Hepatocyte (in vitro differentiated cells): ENCODE data around the gene DAB2. TPM values are rescaled to one million over a fixed set of nuclear protein-coding genes. Genes with fewer than 3 reads are reported as not detected.
"Not testable (repeated sequence)": the region's sequence is repeated elsewhere in the genome, so short reads cannot be mapped to it uniquely, and the experiment has no call there.

Experiments used
- DNase-seq: peaks from one replicate; pipeline ENCODE4 v3.0.0-alpha.2; 2016; ENCODE audit warnings: low spot score
- H2AFZ ChIP-seq: fragments of 200-600 bp; sonication (generic); 2 replicates; pipeline ENCODE4 v1.6.0; 2016; ENCODE audit warnings: antibody characterized with exemption, mild to moderate bottlenecking
- H3K27ac ChIP-seq: fragments of 200-600 bp; sonication (generic); 2 replicates; pipeline ENCODE4 v1.5.1; 2016; ENCODE audit warnings: mild to moderate bottlenecking
- H3K27me3 ChIP-seq: fragments of 200-600 bp; sonication (generic); 2 replicates; pipeline ENCODE4 v1.6.1; 2016
- H3K36me3 ChIP-seq: fragments of 200-600 bp; sonication (generic); replicated peaks from 2 replicates; pipeline ENCODE4 v1.5.1; 2016; ENCODE audit warnings: low read depth; ENCODE audit not compliant: insufficient read depth
- H3K4me1 ChIP-seq: fragments of 200-600 bp; sonication (generic); 2 replicates; pipeline ENCODE4 v1.5.1; 2016; ENCODE audit warnings: mild to moderate bottlenecking, moderate library complexity; ENCODE audit not compliant: insufficient read depth
- H3K4me2 ChIP-seq: fragments of 200-600 bp; sonication (generic); 2 replicates; pipeline ENCODE4 v1.6.0; 2016
- H3K4me3 ChIP-seq: fragments of 200-600 bp; sonication (generic); 2 replicates; pipeline ENCODE4 v1.5.1; 2016; ENCODE audit warnings: mild to moderate bottlenecking
- H3K79me2 ChIP-seq: fragments of 200-600 bp; sonication (generic); 2 replicates; pipeline ENCODE4 v1.6.0; 2017; ENCODE audit warnings: mild to moderate bottlenecking
- H3K9me2 ChIP-seq: fragments of 200-600 bp; sonication (generic); replicated peaks from 2 replicates; pipeline ENCODE4 v1.6.0; 2017; ENCODE audit warnings: mild to moderate bottlenecking; ENCODE audit not compliant: insufficient read depth
- H3K9me3 ChIP-seq: fragments of 200-600 bp; sonication (generic); 2 replicates; pipeline ENCODE4 v1.5.1; 2016; ENCODE audit warnings: low read depth, mild to moderate bottlenecking
- H4K20me1 ChIP-seq: fragments of 200-600 bp; sonication (generic); 2 replicates; pipeline ENCODE4 v1.6.0; 2016; ENCODE audit warnings: mild to moderate bottlenecking; ENCODE audit not compliant: insufficient read depth, poor library complexity, severe bottlenecking
- EZH2 ChIP-seq: fragments of 200-600 bp; sonication (generic); IDR thresholded peaks from 2 replicates; pipeline ENCODE4 v1.6.1; 2016; ENCODE audit warnings: antibody characterized with exemption, mild to moderate bottlenecking, borderline replicate concordance
- EZH2phosphoT487 ChIP-seq: fragments of 200-600 bp; sonication (generic); IDR thresholded peaks from one replicate; pipeline ENCODE4 v1.6.1; 2018; ENCODE audit warnings: antibody characterized with exemption, mild to moderate bottlenecking, low read depth, moderate library complexity; ENCODE audit not compliant: unreplicated experiment, severe bottlenecking
- WGBS: methylation state at CpG from one replicate; pipeline ENCODE4 v1.1.6; 2016; ENCODE audit warnings: low lambda C conversion rate; ENCODE audit errors: missing lambda C conversion rate; 5-methylcytosine and 5-hydroxymethylcytosine counted together
- polyA plus RNA-seq: library from polyadenylated mRNA; unstranded; fragments of >200 nt; fragmentation: Nextera tagmentation; extraction: Ambion mirVana; gene quantifications from 2 replicates; pipeline ENCODE4 v1.2.1, GENCODE V29; 2016
- total RNA-seq: library from RNA; depleted of rRNA; stranded (reverse); fragments of >200 nt; gene quantifications from 2 replicates; pipeline ENCODE4 v1.2.3, GENCODE V29; 2014
- TF ChIP-seq, protein P1 (sequence below): fragments of 200-600 bp; sonication (generic); IDR thresholded peaks from 2 replicates; pipeline ENCODE4 v1.5.1; 2016; ENCODE audit warnings: antibody characterized with exemption, mild to moderate bottlenecking; ENCODE audit not compliant: poor library complexity

Gene DAB2
- total and polyA plus RNA-seq, 2 experiments from 2014 or later, result 98.9 to 130 TPM

DNA sequence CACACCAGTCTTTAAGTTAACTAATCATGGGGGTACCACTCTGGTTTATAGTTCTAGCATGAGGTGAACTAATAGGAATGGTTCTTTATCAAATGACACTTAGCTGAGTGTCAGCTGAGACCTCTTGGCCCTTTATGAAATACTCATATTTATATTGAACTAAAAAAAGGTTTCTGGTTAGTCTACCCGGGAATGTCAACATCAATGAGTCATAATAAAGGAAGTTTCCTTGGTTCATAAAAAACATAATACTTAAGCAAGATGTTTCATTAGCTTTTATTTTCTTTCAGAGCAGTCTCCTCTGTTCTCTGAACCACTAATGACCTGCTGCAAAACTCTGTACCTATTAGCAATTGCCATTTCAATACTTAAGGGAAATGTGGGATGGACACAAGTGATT is 13.7 kb downstream of the DAB2 start:
- no peak for DNase-seq
- Histone ChIP-seq H4K20me1 (peaks cover 11% of the 10 kb centered on the region), H2AFZ (no peak overlapping the region), H3K79me2 (peaks cover 93% of the 10 kb centered on the region), H3K27ac (peak overlapping the region; percentile 7), H3K9me3 (no peaks in the 10 kb centered on the region), H3K9me2 (no peaks in the 10 kb centered on the region), H3K4me2 (no peak overlapping the region), H3K4me1 (peaks cover 30% of the 10 kb centered on the region), H3K36me3 (no peaks in the 10 kb centered on the region), H3K27me3 (no peaks in the 10 kb centered on the region), H3K4me3 (no peak overlapping the region)
- WGBS, result 39% methylated on average over 1 of the region's 1 CpG
- TF ChIP-seq, protein P1, sequence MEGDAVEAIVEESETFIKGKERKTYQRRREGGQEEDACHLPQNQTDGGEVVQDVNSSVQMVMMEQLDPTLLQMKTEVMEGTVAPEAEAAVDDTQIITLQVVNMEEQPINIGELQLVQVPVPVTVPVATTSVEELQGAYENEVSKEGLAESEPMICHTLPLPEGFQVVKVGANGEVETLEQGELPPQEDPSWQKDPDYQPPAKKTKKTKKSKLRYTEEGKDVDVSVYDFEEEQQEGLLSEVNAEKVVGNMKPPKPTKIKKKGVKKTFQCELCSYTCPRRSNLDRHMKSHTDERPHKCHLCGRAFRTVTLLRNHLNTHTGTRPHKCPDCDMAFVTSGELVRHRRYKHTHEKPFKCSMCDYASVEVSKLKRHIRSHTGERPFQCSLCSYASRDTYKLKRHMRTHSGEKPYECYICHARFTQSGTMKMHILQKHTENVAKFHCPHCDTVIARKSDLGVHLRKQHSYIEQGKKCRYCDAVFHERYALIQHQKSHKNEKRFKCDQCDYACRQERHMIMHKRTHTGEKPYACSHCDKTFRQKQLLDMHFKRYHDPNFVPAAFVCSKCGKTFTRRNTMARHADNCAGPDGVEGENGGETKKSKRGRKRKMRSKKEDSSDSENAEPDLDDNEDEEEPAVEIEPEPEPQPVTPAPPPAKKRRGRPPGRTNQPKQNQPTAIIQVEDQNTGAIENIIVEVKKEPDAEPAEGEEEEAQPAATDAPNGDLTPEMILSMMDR, result no peak
- no peak for TF ChIP-seq EZH2
- no peak for TF ChIP-seq EZH2phosphoT487

DNA sequence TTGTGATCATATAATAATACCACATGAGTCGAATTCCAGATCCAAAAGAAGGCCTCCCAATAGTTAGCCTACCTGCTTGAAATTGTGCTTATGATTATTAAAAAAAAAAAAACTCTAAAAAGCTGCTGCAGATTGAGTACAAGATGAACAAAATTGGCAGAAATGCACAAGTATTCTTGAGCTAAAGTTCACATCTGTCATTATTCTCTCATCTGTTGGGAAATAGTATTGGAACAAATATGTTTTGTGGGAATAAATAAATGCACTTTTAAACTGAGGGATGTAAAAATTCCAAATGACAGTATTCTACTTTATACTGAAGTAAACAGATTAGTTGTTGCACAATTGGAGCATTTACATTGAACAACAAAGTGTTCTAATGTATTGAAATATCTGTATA is 15.7 kb downstream of the DAB2 start:
- Histone ChIP-seq H2AFZ (no peak overlapping the region), H3K36me3 (no peaks in the 10 kb centered on the region), H3K27ac (no peak overlapping the region), H3K9me3 (no peaks in the 10 kb centered on the region), H3K4me1 (peaks cover 29% of the 10 kb centered on the region), H3K27me3 (no peaks in the 10 kb centered on the region), H3K4me2 (no peak overlapping the region), H4K20me1 (peaks cover 6% of the 10 kb centered on the region), H3K4me3 (no peak overlapping the region), H3K79me2 (peaks cover 91% of the 10 kb centered on the region), H3K9me2 (no peaks in the 10 kb centered on the region)
- no peak for DNase-seq
- WGBS, result 90% methylated on average over 1 of the region's 1 CpG
- TF ChIP-seq EZH2phosphoT487 (no peak), EZH2 (no peak)
- TF ChIP-seq, protein P1, result no peak

DNA sequence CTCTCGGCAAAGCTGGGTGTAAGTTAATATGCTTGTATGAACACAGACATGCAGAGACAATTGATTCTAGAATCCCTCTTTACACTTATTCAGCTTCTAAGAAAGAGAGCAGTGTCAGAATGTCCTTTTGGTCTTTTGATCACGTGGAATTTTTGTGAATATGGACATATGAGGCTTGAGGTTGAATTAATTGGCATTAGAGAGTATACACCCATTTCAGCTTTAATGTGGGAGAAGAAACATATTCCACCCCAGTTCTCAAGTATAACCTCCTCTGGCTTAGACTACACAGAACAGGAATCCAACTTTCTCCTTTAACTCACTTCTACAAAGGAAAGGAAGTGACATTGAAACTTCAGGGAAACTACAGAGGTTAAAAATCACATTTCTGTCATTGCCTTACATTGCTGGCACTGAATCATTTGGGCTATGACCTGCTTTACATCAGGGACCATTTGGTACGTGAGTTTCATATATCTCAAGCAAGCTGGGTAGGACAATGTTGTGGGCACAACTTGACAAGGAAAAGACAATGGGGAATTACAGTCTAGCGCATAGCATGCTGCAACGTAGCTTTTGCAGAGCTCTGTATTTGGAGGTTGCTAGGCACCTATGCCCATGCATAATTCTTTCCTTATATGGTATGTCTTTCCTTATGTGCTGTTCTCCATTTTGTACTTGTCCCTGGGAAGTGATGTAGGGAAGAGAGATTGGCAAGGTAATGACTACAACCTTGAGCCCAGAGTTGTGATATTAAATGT is 19.5 kb downstream of the DAB2 start:
- H3K4me3 ChIP-seq, result no peak overlapping the region
- DNase-seq, result no peak
- no peak overlapping the region for H3K27ac ChIP-seq
- H3K9me3 ChIP-seq, result no peaks in the 10 kb centered on the region
- no peak overlapping the region for H3K4me2 ChIP-seq
- H3K4me1 ChIP-seq, result peaks cover 21% of the 10 kb centered on the region
- peaks cover 76% of the 10 kb centered on the region for H3K79me2 ChIP-seq
- no peaks in the 10 kb centered on the region for H3K36me3 ChIP-seq
- WGBS, result 72% methylated on average over 5 of the region's 5 CpGs
- H2AFZ ChIP-seq, result no peak overlapping the region
- no peaks in the 10 kb centered on the region for H3K9me2 ChIP-seq
- no peak for TF ChIP-seq EZH2
- no peak for TF ChIP-seq EZH2phosphoT487
- TF ChIP-seq, protein P1, result no peak
- H4K20me1 ChIP-seq, result no peaks in the 10 kb centered on the region
- H3K27me3 ChIP-seq, result no peaks in the 10 kb centered on the region

DNA sequence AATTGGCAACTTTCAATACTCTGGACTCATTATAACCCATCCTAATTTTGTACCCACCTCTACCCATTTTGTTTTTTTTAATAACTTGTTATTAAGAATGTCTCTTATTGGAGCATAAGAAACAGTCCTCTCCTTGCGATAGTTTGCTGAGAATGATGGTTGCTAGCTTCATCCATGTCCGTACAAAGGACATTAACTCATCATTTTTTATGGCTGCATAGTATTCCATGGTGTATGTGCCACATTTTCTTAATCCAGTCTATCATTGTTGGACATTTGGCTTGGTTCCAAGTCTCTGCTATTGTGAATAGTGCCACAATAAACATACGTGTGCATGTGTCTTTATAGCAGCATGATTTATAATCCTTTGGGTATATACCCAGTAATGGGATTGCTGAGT is 21.0 kb downstream of the DAB2 start:
- H3K4me3 ChIP-seq, H3K9me3 ChIP-seq, H2AFZ ChIP-seq, H3K4me2 ChIP-seq, H3K27me3 ChIP-seq, H3K9me2 ChIP-seq, DNase-seq, H3K27ac ChIP-seq, H4K20me1 ChIP-seq, H3K36me3 ChIP-seq: not testable (repeated sequence)
- 98% methylated on average over 3 of the region's 3 CpGs for WGBS
- Histone ChIP-seq H3K79me2 (peaks cover 64% of the 10 kb centered on the region), H3K4me1 (peaks cover 25% of the 10 kb centered on the region)

DNA sequence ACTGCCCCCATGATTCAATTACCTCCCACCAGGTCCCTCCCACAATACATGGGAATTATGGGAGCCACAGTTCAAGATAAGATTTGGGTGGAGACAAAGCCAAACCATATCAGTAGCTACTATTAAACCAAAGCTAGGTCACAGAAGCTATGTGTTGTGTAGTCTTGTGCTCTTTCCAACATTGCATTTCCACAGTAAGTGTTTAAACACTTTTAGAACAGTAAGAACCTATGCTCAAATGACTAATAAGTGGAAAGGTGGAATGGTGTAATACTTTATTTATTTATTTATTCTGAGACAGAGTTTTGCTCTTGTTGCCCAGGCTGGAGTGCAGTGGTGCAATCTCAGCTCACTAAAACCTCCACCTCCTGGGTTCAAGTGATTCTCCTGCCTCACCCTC is 22.6 kb downstream of the DAB2 start:
- peak overlapping the region; percentile 65 for H3K4me2 ChIP-seq

More for the DNA sequence above, 22.6 kb downstream of the DAB2 start:
- DNase-seq, H2AFZ ChIP-seq, H3K36me3 ChIP-seq, H3K27me3 ChIP-seq, H4K20me1 ChIP-seq, H3K9me2 ChIP-seq, H3K4me3 ChIP-seq, H3K9me3 ChIP-seq: not testable (repeated sequence)
- H3K4me1 ChIP-seq, result peaks cover 33% of the 10 kb centered on the region
- peak overlapping the region; percentile 96 for H3K27ac ChIP-seq
- H3K79me2 ChIP-seq, result peaks cover 65% of the 10 kb centered on the region
